Neural progenitor cell (in vitro differentiated cells): ENCODE measurements around the gene WDR3. TPM values are rescaled to one million over a fixed set of nuclear protein-coding genes. Genes with fewer than 3 reads are reported as not detected.
"Not testable (repeated sequence)": the region's sequence is repeated elsewhere in the genome, so short reads cannot be mapped to it uniquely, and the experiment has no call there.

ENCODE experiments used
- DNase-seq: peaks from one replicate; pipeline ENCODE4 v3.0.0-alpha.2; 2016; ENCODE audit warnings: low spot score
- H2AFZ ChIP-seq: fragments of 200-600 bp; sonication (generic); replicated peaks from 2 replicates; pipeline ENCODE4 v1.6.1; 2016; ENCODE audit warnings: antibody characterized with exemption
- H3F3A ChIP-seq: fragments of 200-600 bp; sonication (generic); 2 replicates; pipeline ENCODE4 v1.6.1; 2016; ENCODE audit warnings: antibody characterized with exemption, low read depth
- H3K27ac ChIP-seq: fragments of 200-600 bp; sonication (generic); 2 replicates; pipeline ENCODE4 v1.5.1; 2016; ENCODE audit warnings: mild to moderate bottlenecking
- H3K27me3 ChIP-seq: fragments of 200-600 bp; sonication (generic); 2 replicates; pipeline ENCODE4 v1.6.1; 2016; ENCODE audit warnings: mild to moderate bottlenecking, moderate library complexity
- H3K36me3 ChIP-seq: fragments of 200-600 bp; sonication (generic); 2 replicates; pipeline ENCODE4 v1.5.1; 2016
- H3K4me1 ChIP-seq: fragments of 200-600 bp; sonication (generic); 2 replicates; pipeline ENCODE4 v1.6.1; 2016; ENCODE audit warnings: mixed run types
- H3K4me2 ChIP-seq: fragments of 200-600 bp; sonication (generic); 2 replicates; pipeline ENCODE4 v1.6.1; 2016
- H3K4me3 ChIP-seq: fragments of 200-600 bp; sonication (generic); 2 replicates; pipeline ENCODE4 v1.5.1; 2016
- H3K79me2 ChIP-seq: fragments of 200-600 bp; sonication (generic); 2 replicates; pipeline ENCODE4 v1.6.1; 2016; ENCODE audit warnings: low read depth
- H3K9ac ChIP-seq: fragments of 200-600 bp; sonication (generic); 2 replicates; pipeline ENCODE4 v1.6.1; 2016
- H3K9me3 ChIP-seq: fragments of 200-600 bp; sonication (generic); 2 replicates; pipeline ENCODE4 v1.5.1; 2016; ENCODE audit warnings: low read depth
- H4K20me1 ChIP-seq: fragments of 200-600 bp; sonication (generic); 2 replicates; pipeline ENCODE4 v1.6.1; 2016; ENCODE audit warnings: low read depth
- H3K27ac Mint-ChIP-seq: 3 replicates; pipeline ENCODE4 v1.8.0; 2021; ENCODE audit warnings: mixed read lengths
- H3K27me3 Mint-ChIP-seq: 2 replicates; pipeline ENCODE4 v1.8.0; 2022; ENCODE audit warnings: low read depth, mild to moderate bottlenecking, inconsistent platforms, moderate library complexity, mixed read lengths; ENCODE audit not compliant: insufficient read depth
- H3K36me3 Mint-ChIP-seq: 3 replicates; pipeline ENCODE4 v1.8.0; 2021; ENCODE audit warnings: mixed read lengths
- H3K4me1 Mint-ChIP-seq: 3 replicates; pipeline ENCODE4 v1.8.0; 2021; ENCODE audit warnings: mixed read lengths
- H3K4me3 Mint-ChIP-seq: 3 replicates; pipeline ENCODE4 v1.8.0; 2021; ENCODE audit warnings: mild to moderate bottlenecking, moderate library complexity, mixed read lengths
- H3K9me3 Mint-ChIP-seq: 3 replicates; pipeline ENCODE4 v1.8.0; 2020; ENCODE audit warnings: mixed read lengths
- EZH2 ChIP-seq: fragments of 200-600 bp; sonication (generic); IDR thresholded peaks from 2 replicates; pipeline ENCODE4 v1.6.1; 2017; ENCODE audit warnings: antibody characterized with exemption, mild to moderate bottlenecking, moderate library complexity
- EZH2phosphoT487 ChIP-seq: fragments of 200-600 bp; sonication (generic); IDR thresholded peaks from 2 replicates; pipeline ENCODE4 v1.6.1; 2017; ENCODE audit warnings: antibody characterized with exemption
- total RNA-seq: library from RNA; depleted of rRNA; stranded (reverse); fragments of >200 nt; gene quantifications from 2 replicates; pipeline ENCODE4 v1.2.3, GENCODE V29; 2015; ENCODE audit warnings: low replicate concordance
- TF ChIP-seq, protein P1 (sequence below): fragments of 200-600 bp; sonication (generic); IDR thresholded peaks from 2 replicates; pipeline ENCODE4 v1.5.1; 2017; ENCODE audit warnings: antibody characterized with exemption, mild to moderate bottlenecking

Gene WDR3
- total RNA-seq, 1 donor from 2014 or later = 42.4 TPM

DNA sequence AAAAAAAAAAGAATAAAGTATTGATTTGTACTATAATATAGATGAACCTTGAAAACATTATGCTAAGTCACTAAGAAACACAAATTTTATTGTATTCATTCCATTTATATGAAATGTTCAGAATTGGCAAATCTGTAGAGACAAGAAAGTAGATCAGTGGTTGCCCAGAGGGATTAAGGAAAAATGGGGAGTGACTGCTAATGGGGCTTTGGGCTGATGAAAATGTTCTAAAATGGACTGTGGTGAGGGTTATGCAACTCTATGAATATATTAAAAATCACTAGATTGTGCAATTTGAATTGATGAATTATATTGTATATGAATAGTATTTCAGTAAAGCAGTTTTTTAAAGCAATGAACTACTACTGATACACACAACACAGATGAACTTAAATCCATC is 10.2 kb upstream of the WDR3 start:
- no peak for DNase-seq
- peaks cover 22% of the 10 kb centered on the region for H3K36me3 Mint-ChIP-seq
- Histone ChIP-seq H3K36me3 (peaks cover 21% of the 10 kb centered on the region), H3K9me3 (no peaks in the 10 kb centered on the region), H3K4me2 (no peak overlapping the region), H4K20me1 (peaks cover 5% of the 10 kb centered on the region), H3K9ac (no peak overlapping the region), H3K79me2 (peaks cover 17% of the 10 kb centered on the region), H3K27me3 (no peaks in the 10 kb centered on the region), H3F3A (no peaks in the 10 kb centered on the region), H3K4me3 (no peak overlapping the region), H3K27ac (no peak overlapping the region), H3K4me1 (no peaks in the 10 kb centered on the region), H2AFZ (no peak overlapping the region)
- no peak overlapping the region for H3K27ac Mint-ChIP-seq
- H3K4me1 Mint-ChIP-seq = no peaks in the 10 kb centered on the region
- H3K9me3 Mint-ChIP-seq = no peaks in the 10 kb centered on the region
- H3K27me3 Mint-ChIP-seq = no peaks in the 10 kb centered on the region
- TF ChIP-seq EZH2 (no peak), EZH2phosphoT487 (no peak)
- TF ChIP-seq, protein P1, sequence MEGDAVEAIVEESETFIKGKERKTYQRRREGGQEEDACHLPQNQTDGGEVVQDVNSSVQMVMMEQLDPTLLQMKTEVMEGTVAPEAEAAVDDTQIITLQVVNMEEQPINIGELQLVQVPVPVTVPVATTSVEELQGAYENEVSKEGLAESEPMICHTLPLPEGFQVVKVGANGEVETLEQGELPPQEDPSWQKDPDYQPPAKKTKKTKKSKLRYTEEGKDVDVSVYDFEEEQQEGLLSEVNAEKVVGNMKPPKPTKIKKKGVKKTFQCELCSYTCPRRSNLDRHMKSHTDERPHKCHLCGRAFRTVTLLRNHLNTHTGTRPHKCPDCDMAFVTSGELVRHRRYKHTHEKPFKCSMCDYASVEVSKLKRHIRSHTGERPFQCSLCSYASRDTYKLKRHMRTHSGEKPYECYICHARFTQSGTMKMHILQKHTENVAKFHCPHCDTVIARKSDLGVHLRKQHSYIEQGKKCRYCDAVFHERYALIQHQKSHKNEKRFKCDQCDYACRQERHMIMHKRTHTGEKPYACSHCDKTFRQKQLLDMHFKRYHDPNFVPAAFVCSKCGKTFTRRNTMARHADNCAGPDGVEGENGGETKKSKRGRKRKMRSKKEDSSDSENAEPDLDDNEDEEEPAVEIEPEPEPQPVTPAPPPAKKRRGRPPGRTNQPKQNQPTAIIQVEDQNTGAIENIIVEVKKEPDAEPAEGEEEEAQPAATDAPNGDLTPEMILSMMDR = no peak
- H3K4me3 Mint-ChIP-seq = no peak overlapping the region

- Histone ChIP-seq H3F3A (no peaks in the 10 kb centered on the region), H3K9ac (no peak overlapping the region), H4K20me1 (peaks cover 5% of the 10 kb centered on the region), H3K4me1 (no peaks in the 10 kb centered on the region), H3K79me2 (peaks cover 43% of the 10 kb centered on the region), H2AFZ (no peak overlapping the region), H3K9me3 (no peaks in the 10 kb centered on the region), H3K27me3 (no peaks in the 10 kb centered on the region), H3K27ac (no peak overlapping the region), H3K36me3 (peaks cover 21% of the 10 kb centered on the region), H3K4me3 (no peak overlapping the region), H3K4me2 (no peak overlapping the region)
- no peak for DNase-seq
- Mint-ChIP-seq H3K27ac (no peak overlapping the region), H3K4me1 (peaks cover under 1% of the 10 kb centered on the region), H3K36me3 (peaks cover 17% of the 10 kb centered on the region), H3K4me3 (no peak overlapping the region), H3K9me3 (no peaks in the 10 kb centered on the region), H3K27me3 (no peaks in the 10 kb centered on the region)
- TF ChIP-seq EZH2 (no peak), EZH2phosphoT487 (no peak)
- TF ChIP-seq, protein P1 = no peak
Measured at GRCh38 chr1:117921991-117922390, 7.5 kb upstream of the WDR3 start.

GRCh38 chr1:117922717-117923116 is 6.8 kb upstream of the WDR3 start:
- not testable (repeated sequence) for H3K4me1 Mint-ChIP-seq, H2AFZ ChIP-seq, H4K20me1 ChIP-seq, H3K27ac ChIP-seq, H3K9me3 Mint-ChIP-seq, H3K27ac Mint-ChIP-seq, H3K4me3 Mint-ChIP-seq, H3F3A ChIP-seq, H3K4me1 ChIP-seq, H3K4me2 ChIP-seq, H3K9ac ChIP-seq, H3K27me3 Mint-ChIP-seq, H3K9me3 ChIP-seq, H3K4me3 ChIP-seq, DNase-seq, H3K27me3 ChIP-seq
- peaks cover 50% of the 10 kb centered on the region for H3K79me2 ChIP-seq
- H3K36me3 ChIP-seq = peaks cover 21% of the 10 kb centered on the region
- peaks cover 16% of the 10 kb centered on the region for H3K36me3 Mint-ChIP-seq

- Histone ChIP-seq H3K36me3 (no peaks in the 10 kb centered on the region), H3K4me2 (no peak overlapping the region), H3K27me3 (no peaks in the 10 kb centered on the region), H3K79me2 (peaks cover 79% of the 10 kb centered on the region), H3K9me3 (no peaks in the 10 kb centered on the region), H3K4me1 (peaks cover 13% of the 10 kb centered on the region), H3K27ac (no peak overlapping the region), H3K9ac (no peak overlapping the region), H3K4me3 (no peak overlapping the region), H3F3A (peaks cover 6% of the 10 kb centered on the region), H2AFZ (no peak overlapping the region), H4K20me1 (peaks cover 17% of the 10 kb centered on the region)
- Mint-ChIP-seq H3K27ac (no peak overlapping the region), H3K4me3 (no peak overlapping the region), H3K36me3 (peaks cover 7% of the 10 kb centered on the region), H3K27me3 (no peaks in the 10 kb centered on the region), H3K9me3 (no peaks in the 10 kb centered on the region), H3K4me1 (peaks cover 19% of the 10 kb centered on the region)
- DNase-seq = no peak
- no peak for TF ChIP-seq EZH2
- TF ChIP-seq, protein P1 = no peak
- no peak for TF ChIP-seq EZH2phosphoT487
Measured at GRCh38 chr1:117925981-117926380, 3.6 kb upstream of the WDR3 start.
